WTC11 (cell line): ENCODE results near the gene FOCAD. TPM values are rescaled to one million over a fixed set of nuclear protein-coding genes. Genes with fewer than 3 reads are reported as not detected.

Experiments
- ATAC-seq: fragments of 200-7000 bp; cut with Tn5 transposase; 2 replicates; pipeline ENCODE4 v1.10.0; 2021; ENCODE audit warnings: mild to moderate bottlenecking, moderate library complexity
- CTCF ChIA-PET: fragments of 300-600 bp; sonication (Branson Sonifier 250); formaldehyde crosslinking; loops from one replicate; lab custom pipeline; 2021; ENCODE audit warnings: antibody characterized with exemption; lab: Charles Lee
- POLR2A ChIA-PET: fragments of 350-600 bp; sonication (Branson Sonifier 250); formaldehyde crosslinking; loops from one replicate; lab custom pipeline; 2021; ENCODE audit warnings: antibody characterized with exemption; lab: Charles Lee
- DNase-seq: peaks from one replicate; pipeline ENCODE4 v3.0.0; 2021; ENCODE audit warnings: low spot score
- H3K27ac Mint-ChIP-seq: 2 replicates; pipeline ENCODE4 v1.8.0; 2021; ENCODE audit warnings: mixed read lengths
- H3K27me3 Mint-ChIP-seq: 2 replicates; pipeline ENCODE4 v1.8.0; 2021; ENCODE audit warnings: low read depth, mild to moderate bottlenecking, moderate library complexity, mixed read lengths
- H3K36me3 Mint-ChIP-seq: 2 replicates; pipeline ENCODE4 v1.8.0; 2021; ENCODE audit warnings: mixed read lengths
- H3K4me1 Mint-ChIP-seq: 2 replicates; pipeline ENCODE4 v1.8.0; 2022; ENCODE audit warnings: mixed read lengths
- H3K4me3 Mint-ChIP-seq: 2 replicates; pipeline ENCODE4 v1.8.0; 2021; ENCODE audit warnings: mild to moderate bottlenecking, moderate library complexity, mixed read lengths
- H3K9me3 Mint-ChIP-seq: 2 replicates; pipeline ENCODE4 v1.8.0; 2021; ENCODE audit warnings: mixed read lengths
- AFF4 ChIP-seq: sonication (generic); formaldehyde crosslinking; IDR thresholded peaks from 2 replicates; pipeline ENCODE4 v1.8.1; 2023; ENCODE audit warnings: mild to moderate bottlenecking, missing genetic modification reagents, borderline replicate concordance
- ARID4B ChIP-seq: sonication (generic); formaldehyde crosslinking; IDR thresholded peaks from 2 replicates; pipeline ENCODE4 v1.8.0; 2023; ENCODE audit warnings: missing genetic modification reagents, mild to moderate bottlenecking, borderline replicate concordance
- CTCF ChIP-seq: fragments of 200-600 bp; IDR thresholded peaks from 2 replicates; pipeline ENCODE4 v1.8.0; 2022; ENCODE audit warnings: antibody characterized with exemption
- ESRRA ChIP-seq: sonication (generic); formaldehyde crosslinking; IDR thresholded peaks from 2 replicates; pipeline ENCODE4 v1.8.1; 2022; ENCODE audit warnings: mild to moderate bottlenecking, missing genetic modification reagents, borderline replicate concordance
- HMGA2 ChIP-seq: fragments of 250-450 bp; sonication (Bioruptor Pico); IDR thresholded peaks from 2 replicates; pipeline ENCODE4 v1.4.0; 2021; ENCODE audit warnings: mild to moderate bottlenecking, moderate library complexity
- JUN ChIP-seq: sonication (generic); formaldehyde crosslinking; IDR thresholded peaks from 2 replicates; pipeline ENCODE4 v1.8.0; 2023; ENCODE audit warnings: mild to moderate bottlenecking, missing genetic modification reagents
- NFATC4 ChIP-seq: fragments of 250-450 bp; sonication (Bioruptor Pico); IDR thresholded peaks from 2 replicates; pipeline ENCODE4 v1.9.0; 2021; ENCODE audit warnings: mild to moderate bottlenecking
- NR3C1 ChIP-seq: sonication (generic); formaldehyde crosslinking; conservative IDR thresholded peaks from 2 replicates; pipeline ENCODE4 v1.8.1; 2023; ENCODE audit warnings: low read depth, mild to moderate bottlenecking, missing genetic modification reagents
- PREB ChIP-seq: sonication (generic); formaldehyde crosslinking; IDR thresholded peaks from 2 replicates; pipeline ENCODE4 v1.8.1; 2022; ENCODE audit warnings: mild to moderate bottlenecking, missing genetic modification reagents, moderate library complexity, borderline replicate concordance
- RELA ChIP-seq: sonication (generic); formaldehyde crosslinking; IDR thresholded peaks from 2 replicates; pipeline ENCODE4 v1.8.1; 2022; ENCODE audit warnings: missing genetic modification reagents, mild to moderate bottlenecking, borderline replicate concordance
- TCF7 ChIP-seq: sonication (generic); formaldehyde crosslinking; IDR thresholded peaks from 2 replicates; pipeline ENCODE4 v1.8.0; 2022; ENCODE audit warnings: mild to moderate bottlenecking, low read depth, missing genetic modification reagents, moderate library complexity
- TP53 ChIP-seq: sonication (generic); formaldehyde crosslinking; IDR thresholded peaks from 2 replicates; pipeline ENCODE4 v1.8.1; 2023; ENCODE audit warnings: mild to moderate bottlenecking, missing genetic modification reagents
- ZNF121 ChIP-seq: sonication (generic); formaldehyde crosslinking; IDR thresholded peaks from 2 replicates; pipeline ENCODE4 v1.8.0; 2023; ENCODE audit warnings: missing genetic modification reagents
- total RNA-seq: library from RNA; stranded (reverse); gene quantifications from 3 replicates; pipeline ENCODE4 v1.2.3, GENCODE V29; 2021
- TF ChIP-seq, protein P1 (sequence below): sonication (generic); formaldehyde crosslinking; IDR thresholded peaks from 2 replicates; pipeline ENCODE4 v1.8.1; 2022; ENCODE audit warnings: mild to moderate bottlenecking, moderate library complexity, missing genetic modification reagents
- TF ChIP-seq, protein P2 (sequence below): sonication (generic); formaldehyde crosslinking; IDR thresholded peaks from 2 replicates; pipeline ENCODE4 v1.8.0; 2022; ENCODE audit warnings: mild to moderate bottlenecking, missing genetic modification reagents
- TF ChIP-seq, protein P3 (sequence below): sonication (generic); formaldehyde crosslinking; IDR thresholded peaks from 2 replicates; pipeline ENCODE4 v1.8.1; 2023; ENCODE audit warnings: mild to moderate bottlenecking, missing genetic modification reagents

The FOCAD gene
- total RNA-seq, 1 experiment from 2014 or later = 34.3 TPM

- TF ChIP-seq AFF4 (CRISPR knock-in tag) (no peak), RELA (CRISPR knock-in tag) (no peak), PREB (CRISPR knock-in tag) (no peak), ESRRA (no peak)
Observed at GRCh38 chr9:20994486-20994885, 310.4 kb downstream of the FOCAD start (continued).

- no peak for ATAC-seq
- Mint-ChIP-seq H3K27ac (no peak overlapping the region), H3K36me3 (peaks cover 22% of the 10 kb centered on the region), H3K27me3 (no peaks in the 10 kb centered on the region), H3K4me1 (peaks cover 14% of the 10 kb centered on the region), H3K4me3 (no peak overlapping the region)
- ChIA-PET POLR2A (no interaction called here), CTCF (no interaction called here)
- TF ChIP-seq CTCF (no peak), ZNF121 (CRISPR knock-in tag) (no peak), TP53 (CRISPR knock-in tag) (no peak), ARID4B (CRISPR knock-in tag) (no peak), AFF4 (CRISPR knock-in tag) (no peak), JUN (no peak), TCF7 (CRISPR knock-in tag) (no peak), NFATC4 (CRISPR knock-in tag) (no peak), NR3C1 (no peak), HMGA2 (CRISPR knock-in tag) (no peak)
- TF ChIP-seq, protein P1, sequence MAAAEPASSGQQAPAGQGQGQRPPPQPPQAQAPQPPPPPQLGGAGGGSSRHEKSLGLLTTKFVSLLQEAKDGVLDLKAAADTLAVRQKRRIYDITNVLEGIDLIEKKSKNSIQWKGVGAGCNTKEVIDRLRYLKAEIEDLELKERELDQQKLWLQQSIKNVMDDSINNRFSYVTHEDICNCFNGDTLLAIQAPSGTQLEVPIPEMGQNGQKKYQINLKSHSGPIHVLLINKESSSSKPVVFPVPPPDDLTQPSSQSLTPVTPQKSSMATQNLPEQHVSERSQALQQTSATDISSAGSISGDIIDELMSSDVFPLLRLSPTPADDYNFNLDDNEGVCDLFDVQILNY (CRISPR knock-in tag) = no peak
- TF ChIP-seq, protein P2, sequence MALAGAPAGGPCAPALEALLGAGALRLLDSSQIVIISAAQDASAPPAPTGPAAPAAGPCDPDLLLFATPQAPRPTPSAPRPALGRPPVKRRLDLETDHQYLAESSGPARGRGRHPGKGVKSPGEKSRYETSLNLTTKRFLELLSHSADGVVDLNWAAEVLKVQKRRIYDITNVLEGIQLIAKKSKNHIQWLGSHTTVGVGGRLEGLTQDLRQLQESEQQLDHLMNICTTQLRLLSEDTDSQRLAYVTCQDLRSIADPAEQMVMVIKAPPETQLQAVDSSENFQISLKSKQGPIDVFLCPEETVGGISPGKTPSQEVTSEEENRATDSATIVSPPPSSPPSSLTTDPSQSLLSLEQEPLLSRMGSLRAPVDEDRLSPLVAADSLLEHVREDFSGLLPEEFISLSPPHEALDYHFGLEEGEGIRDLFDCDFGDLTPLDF (CRISPR knock-in tag) = no peak
- TF ChIP-seq, protein P3, sequence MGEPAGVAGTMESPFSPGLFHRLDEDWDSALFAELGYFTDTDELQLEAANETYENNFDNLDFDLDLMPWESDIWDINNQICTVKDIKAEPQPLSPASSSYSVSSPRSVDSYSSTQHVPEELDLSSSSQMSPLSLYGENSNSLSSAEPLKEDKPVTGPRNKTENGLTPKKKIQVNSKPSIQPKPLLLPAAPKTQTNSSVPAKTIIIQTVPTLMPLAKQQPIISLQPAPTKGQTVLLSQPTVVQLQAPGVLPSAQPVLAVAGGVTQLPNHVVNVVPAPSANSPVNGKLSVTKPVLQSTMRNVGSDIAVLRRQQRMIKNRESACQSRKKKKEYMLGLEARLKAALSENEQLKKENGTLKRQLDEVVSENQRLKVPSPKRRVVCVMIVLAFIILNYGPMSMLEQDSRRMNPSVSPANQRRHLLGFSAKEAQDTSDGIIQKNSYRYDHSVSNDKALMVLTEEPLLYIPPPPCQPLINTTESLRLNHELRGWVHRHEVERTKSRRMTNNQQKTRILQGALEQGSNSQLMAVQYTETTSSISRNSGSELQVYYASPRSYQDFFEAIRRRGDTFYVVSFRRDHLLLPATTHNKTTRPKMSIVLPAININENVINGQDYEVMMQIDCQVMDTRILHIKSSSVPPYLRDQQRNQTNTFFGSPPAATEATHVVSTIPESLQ (CRISPR knock-in tag) = no peak
- TF ChIP-seq, all 79 proteins: peak for 0
- no peak for DNase-seq
- H3K9me3 Mint-ChIP-seq = peaks cover 3% of the 10 kb centered on the region; the same call in 1 of the 2 replicates
Observed at GRCh38 chr9:20995616-20996015, 311.6 kb downstream of the FOCAD start.
